GM10248 (cell line): ENCODE data around the gene ANKRD13A.

Source experiments
- CTCF ChIA-PET: fragments of 300-600 bp; sonication (Branson Sonifier 250); formaldehyde crosslinking; extraction: SDS; loops from one replicate; lab custom pipeline; 2021; ENCODE audit warnings: antibody characterized with exemption; lab: Yijun Ruan, JAX
- POLR2A ChIA-PET: fragments of 350-650 bp; sonication (Branson Sonifier 250); formaldehyde crosslinking; extraction: SDS; loops from one replicate; lab custom pipeline; 2020; ENCODE audit warnings: antibody characterized with exemption; lab: Yijun Ruan, JAX
- DNase-seq: peaks from one replicate; pipeline ENCODE4 v3.0.0; 2012; ENCODE audit errors: extremely low spot score
- TF ChIP-seq, protein P1 (sequence below): IDR thresholded peaks from 2 replicates; pipeline ENCODE4 v1.5.1; 2012; ENCODE audit warnings: mild to moderate bottlenecking, low read depth; ENCODE audit errors: extremely low read depth, missing control alignments, control extremely low read depth

Gene ANKRD13A

GRCh38 chr12:109999983-110000505, 814 bp downstream of the ANKRD13A start:
- ChIA-PET CTCF (no interaction called here), POLR2A (interaction anchor here (0.6 kb wide), 1 partner anchor 8 kb away, joined by 4 read pairs; no protein-coding TSS in a partner anchor)
- TF ChIP-seq, protein P1, sequence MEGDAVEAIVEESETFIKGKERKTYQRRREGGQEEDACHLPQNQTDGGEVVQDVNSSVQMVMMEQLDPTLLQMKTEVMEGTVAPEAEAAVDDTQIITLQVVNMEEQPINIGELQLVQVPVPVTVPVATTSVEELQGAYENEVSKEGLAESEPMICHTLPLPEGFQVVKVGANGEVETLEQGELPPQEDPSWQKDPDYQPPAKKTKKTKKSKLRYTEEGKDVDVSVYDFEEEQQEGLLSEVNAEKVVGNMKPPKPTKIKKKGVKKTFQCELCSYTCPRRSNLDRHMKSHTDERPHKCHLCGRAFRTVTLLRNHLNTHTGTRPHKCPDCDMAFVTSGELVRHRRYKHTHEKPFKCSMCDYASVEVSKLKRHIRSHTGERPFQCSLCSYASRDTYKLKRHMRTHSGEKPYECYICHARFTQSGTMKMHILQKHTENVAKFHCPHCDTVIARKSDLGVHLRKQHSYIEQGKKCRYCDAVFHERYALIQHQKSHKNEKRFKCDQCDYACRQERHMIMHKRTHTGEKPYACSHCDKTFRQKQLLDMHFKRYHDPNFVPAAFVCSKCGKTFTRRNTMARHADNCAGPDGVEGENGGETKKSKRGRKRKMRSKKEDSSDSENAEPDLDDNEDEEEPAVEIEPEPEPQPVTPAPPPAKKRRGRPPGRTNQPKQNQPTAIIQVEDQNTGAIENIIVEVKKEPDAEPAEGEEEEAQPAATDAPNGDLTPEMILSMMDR = no peak
- DNase-seq = no peak

GRCh38 chr12:110001596-110001995, 2.4 kb downstream of the ANKRD13A start:
- ChIA-PET CTCF (interaction anchor here (1.4 to 2.1 kb wide), 2 partner anchors 9 to 17 kb away, joined by 3 to 5 read pairs; no protein-coding TSS in a partner anchor), POLR2A (no interaction called here)
- DNase-seq = no peak
- TF ChIP-seq, protein P1 = no peak

DNA sequence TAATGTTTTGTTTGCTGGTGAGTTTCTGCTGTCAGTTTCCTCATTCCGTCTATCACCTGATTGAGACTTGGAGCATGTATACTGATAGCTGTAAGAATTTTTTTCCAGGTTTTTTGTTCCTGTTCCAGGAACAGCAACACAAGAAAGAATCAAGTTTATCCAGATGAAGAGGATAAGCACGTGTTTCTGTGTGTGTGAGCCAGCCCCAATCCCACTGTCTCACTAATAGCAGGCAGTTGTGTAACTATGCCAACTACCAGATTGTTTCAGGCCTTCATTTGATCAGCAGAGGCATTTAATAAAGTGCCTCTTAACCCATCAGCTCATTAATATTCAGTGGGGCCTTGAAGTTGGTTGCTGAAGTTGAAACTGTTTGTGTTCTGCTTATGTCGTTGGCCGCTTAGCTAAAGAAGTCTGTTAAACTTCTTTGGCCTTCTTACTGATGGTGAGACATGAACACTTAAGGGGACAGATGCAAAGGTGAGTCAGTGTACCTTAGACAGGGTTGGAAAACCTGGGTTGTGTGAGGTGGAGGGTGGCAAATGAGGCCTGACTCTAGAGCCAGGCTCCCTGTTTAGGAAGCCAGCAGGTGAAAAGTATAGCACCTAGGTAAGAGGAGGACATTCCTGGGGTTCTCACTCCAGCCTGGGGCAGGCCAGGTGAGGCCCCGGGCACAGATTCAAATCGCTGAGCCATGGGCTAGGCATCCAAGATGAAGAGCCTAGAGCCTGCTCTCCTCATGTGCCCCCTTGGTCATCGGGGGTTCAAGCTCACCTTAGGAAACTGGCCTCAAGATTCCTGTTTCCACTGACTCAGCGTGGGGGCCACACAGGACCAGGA, 3.7 kb downstream of the ANKRD13A start:
- POLR2A ChIA-PET = no interaction called here
- no peak for DNase-seq
- TF ChIP-seq, protein P1 = no peak
- CTCF ChIA-PET = interaction anchor here (1.4 to 2.1 kb wide), 3 partner anchors 8 to 18 kb away, joined by 3 to 5 read pairs (median 5); no protein-coding TSS in a partner anchor

DNA sequence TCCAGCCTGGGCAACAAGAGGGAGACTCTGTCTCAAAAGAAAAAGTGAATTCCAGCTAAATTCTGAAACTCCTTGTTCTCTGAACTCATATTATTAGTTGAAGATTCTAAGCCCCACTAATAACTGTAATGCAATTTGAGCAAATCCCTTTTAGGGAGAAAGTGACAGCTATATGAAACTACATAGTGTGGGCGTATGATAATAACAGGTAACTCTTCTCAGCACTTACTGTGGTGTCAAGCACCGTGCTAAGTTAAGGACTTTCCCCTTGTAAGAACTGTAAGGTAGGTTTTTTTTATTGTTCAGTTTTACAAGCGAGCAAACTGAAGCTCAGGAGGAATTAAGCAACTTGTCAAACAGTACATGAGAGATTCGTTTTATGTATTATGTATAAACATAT, 5.4 kb downstream of the ANKRD13A start:
- POLR2A ChIA-PET = no interaction called here
- TF ChIP-seq, protein P1 = no peak
- DNase-seq = peak; percentile 61
- CTCF ChIA-PET = interaction anchor here (1.0 to 1.8 kb wide), 3 partner anchors 10 to 427 kb away, joined by 3 to 6 read pairs (median 5); no protein-coding TSS in a partner anchor

- DNase-seq = no peak
- TF ChIP-seq, protein P1 = no peak
- ChIA-PET CTCF (interaction anchor here (1.7 kb wide), 1 partner anchor 17 kb away, joined by 6 read pairs; no protein-coding TSS in a partner anchor), POLR2A (no interaction called here)
These were observed 6.2 kb downstream of the ANKRD13A start for GRCh38 chr12:110005319-110005973.

DNA sequence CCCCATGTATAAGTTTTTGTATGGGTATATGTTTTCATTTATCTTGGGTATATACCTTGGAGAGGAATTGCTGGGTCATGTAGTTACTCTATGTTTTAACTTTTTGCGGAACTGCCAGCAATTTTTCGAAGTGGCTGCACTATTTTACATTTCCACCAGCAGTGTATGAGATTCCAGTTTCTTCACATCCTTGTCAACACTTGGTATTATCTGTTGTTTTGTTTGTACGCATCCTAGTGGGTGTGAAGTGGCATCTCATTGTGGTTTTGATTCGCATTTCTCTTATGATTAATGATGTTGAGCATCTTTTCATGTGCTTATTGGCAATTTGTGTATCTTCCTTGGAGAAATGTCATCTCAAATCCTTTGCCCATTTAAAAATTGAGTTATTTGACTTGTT, 6.9 kb downstream of the ANKRD13A start:
- DNase-seq = no peak
- TF ChIP-seq, protein P1 = no peak
- POLR2A ChIA-PET = no interaction called here
- CTCF ChIA-PET = no interaction called here
